DMS153 treated with DMSO at 0.1 percent for 48 hours (cell line): ENCODE data around the gene OTUD7B.
"Not testable (repeated sequence)": the region's sequence is repeated elsewhere in the genome, so short reads cannot be mapped to it uniquely, and the experiment has no call there.

Experiments used
- DNase-seq: peaks from one replicate; lab custom pipeline; 2025; ENCODE audit not compliant: unreplicated experiment; lab: John Stamatoyannopoulos, UW

The OTUD7B gene

DNA sequence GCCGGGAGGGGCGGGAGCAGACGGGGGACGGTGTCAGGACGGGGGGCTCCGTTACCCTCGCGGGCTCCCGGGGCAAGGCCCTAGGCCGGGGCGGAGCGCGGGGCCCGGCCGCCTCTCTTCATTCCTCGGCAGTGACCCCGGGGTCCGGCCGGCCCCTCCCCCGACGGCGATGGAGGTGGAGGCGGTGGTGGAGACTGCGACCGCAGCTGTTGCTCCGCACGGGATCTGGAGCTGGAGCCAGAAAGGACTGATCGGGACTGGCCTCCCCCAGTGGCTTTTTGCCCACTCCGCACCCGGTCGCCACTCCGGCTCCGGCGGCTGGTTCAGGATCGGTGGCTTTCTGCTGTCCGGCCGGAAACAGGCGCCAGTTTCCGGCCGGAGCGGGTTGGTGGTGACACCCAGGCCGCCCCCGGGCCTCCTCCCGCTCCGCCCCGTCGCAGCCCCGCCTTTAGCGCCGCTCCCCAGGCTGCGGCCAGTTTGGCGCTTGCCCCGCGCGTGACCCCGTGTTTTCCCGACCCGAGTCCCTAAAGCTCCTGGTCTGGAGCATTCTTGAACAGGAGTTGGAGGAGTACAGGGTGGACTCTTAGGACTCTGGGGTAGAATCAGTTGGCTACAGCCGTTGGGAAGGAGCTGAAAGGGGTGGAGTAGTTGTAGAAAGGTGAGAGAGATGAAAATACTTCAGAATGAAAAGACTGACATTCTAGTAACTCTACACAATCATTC lies at the start of gene OTUD7B:
Gene OTUD7B, minus strand, starts transcription at position 334 of the 723 bp plus-strand sequence. CDS start 33,216 bp downstream, outside the sequence.
- peak; percentile 73 for DNase-seq

DNA sequence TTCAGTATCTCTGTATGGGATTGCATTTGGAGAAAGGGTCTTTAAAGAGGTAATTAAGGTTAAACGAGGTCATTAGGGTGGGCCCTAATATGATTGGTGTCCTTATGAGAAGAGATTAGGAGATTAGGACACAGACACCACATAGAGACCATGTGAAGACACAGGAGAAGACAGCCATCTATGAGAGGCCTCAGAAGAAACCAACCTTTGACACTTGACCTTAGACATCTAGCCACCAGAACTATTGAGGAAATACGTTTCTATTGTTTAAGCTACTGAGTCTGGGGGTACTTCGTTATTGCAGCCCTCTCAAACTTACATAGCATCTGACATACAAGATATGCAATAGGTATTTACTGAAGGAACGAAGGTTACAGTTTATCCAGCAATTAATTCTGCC lies 49.7 kb upstream of the OTUD7B start:
- no peak for DNase-seq

DNA sequence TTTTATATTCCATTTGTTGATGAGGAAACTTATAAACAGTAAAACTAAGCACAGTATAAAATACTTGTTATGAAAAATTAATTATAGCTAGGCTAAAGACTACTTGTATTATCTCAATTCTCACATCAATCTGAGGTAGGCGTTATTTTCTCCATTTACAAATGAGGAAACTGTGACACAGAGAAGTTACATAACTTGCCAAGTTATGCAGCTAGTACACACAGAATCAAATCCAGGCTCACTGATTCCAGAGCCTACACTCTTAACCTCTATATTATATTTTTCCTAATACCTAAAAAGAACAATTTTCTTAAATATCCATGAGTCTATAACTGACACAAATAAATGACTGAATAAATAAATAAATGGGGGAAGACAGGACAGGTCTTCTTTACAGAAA lies 45.9 kb upstream of the OTUD7B start:
- no peak for DNase-seq

DNA sequence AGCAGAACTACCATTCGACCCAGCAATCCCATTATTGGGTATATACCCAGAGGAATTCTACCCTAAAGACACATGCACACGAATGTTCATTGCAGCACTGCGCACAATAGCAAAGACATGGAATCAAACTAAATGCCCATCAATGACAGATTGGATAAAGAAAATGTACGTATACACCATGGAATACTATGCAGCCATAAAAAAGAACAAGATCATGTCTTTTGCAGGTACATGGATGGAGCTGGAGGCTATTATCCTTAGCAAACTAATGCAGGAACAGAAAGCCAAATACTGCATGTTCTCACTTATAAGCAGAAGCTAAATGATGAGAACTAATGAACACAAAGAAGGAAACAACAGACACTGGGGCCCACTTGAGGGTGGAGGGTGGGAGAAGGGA lies 45.0 kb upstream of the OTUD7B start:
- DNase-seq, result not testable (repeated sequence)

DNA sequence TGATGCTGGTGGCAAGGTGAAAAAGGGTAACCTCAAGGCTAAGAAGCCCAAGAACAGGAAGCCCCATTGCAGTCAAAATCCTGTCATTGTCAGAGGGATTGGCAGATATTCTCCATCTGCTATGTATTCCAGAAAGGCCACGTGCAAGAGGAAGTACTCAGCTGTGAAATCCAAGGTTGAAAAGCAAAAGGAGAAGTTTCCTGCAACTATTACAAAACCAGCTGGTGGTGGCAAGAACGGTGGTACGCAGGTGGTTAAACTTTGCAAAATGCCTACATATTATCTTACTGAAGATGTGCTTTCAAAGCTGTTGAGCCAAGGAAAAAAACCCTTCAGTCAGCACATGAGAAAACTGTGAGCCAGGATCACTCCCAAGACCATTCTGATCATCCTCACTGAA lies 43.4 kb upstream of the OTUD7B start:
- no peak for DNase-seq

DNA sequence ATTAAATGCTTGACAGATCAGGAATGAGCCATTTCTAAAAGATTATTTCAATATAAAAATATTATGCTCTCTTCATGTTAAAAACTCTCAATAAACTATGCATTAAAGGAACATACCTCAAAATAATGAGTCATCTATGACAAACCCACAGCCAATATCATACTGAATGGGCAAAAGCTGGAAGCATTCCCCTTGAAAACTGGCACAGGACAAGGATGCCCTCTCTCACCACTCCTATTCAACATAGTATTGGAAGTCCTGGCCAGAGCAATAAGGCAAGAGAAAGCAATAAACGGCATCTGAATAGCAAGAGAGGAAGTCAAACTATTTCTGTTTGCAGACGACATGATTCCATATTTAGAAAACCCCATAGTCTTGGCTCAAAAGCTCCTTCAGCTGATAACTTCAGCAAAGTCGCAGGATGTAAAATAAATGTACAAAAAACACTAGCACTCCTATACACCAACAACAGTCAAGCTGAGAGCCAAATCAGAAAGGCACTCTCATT lies 41.4 kb upstream of the OTUD7B start:
- DNase-seq, result not testable (repeated sequence)

DNA sequence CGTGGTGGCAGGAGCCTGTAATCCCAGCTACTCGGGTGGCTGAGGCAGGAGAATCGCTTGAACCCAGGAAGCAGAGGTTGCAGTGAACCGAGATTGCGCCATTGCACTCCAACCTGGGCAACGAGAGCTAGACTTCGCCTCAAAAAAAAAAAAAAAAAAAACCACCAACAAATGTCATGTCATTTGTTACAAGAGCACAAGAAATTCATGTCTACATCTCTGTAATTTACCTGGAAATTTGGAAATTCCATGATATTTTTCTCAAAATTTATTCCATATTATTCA lies 40.5 kb upstream of the OTUD7B start:
- no peak for DNase-seq

DNA sequence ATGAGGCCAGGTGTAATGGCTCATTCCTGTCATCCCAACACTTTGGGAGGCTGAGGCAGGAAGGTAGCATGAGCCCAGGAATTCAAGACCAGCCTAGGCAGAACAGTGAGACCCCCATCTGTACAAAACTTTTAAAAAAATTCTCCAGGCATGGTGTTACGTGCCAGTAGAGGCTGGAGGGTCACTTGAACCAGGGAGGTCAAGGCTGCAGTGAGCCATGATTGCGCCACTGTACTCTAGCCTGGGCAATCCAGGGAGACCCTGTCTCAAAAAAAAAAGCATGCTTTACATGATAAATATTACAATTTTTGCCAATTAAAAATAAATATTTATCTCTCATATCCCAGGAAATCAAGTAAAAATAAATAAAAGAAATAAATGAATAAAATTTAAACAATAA lies 39.4 kb upstream of the OTUD7B start:
- no peak for DNase-seq

DNA sequence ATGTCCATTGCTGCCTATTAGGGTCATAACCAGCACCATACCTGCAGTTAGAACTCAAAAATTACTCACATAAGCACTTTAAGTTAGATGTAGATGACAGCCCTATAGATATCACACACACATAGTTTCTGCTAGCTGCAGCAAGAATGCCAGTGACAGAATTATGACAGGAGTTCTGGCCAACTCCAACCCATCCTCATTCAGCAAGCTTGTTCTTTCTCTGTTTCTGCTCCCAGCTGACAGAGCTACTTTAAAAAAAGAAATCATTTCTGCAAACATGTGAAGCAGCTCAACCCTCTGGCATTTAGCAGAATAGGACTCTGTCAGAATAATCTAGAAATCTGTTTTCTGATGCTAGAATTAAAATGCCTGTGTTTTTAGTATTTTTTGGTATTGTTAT lies 23.8 kb upstream of the OTUD7B start:
- DNase-seq, result no peak

DNA sequence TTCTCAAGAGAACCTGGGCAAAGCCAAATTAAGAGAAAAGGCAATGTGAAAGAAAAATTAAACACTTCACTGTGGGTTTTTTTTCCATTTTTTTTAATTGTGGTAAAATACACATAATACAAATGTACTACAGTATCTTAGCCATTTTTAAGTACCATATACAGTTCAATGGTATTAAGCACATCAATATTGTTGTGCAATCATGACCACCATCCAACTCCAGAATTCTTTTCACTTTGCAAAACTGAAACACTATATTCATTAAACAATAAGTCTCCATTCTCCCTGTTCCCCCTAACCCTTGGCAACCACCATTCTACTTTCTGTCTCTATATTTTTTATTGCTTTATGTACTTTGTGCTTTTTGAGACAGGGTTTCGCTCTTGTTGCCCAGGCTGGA lies 17.8 kb upstream of the OTUD7B start:
- no peak for DNase-seq

DNA sequence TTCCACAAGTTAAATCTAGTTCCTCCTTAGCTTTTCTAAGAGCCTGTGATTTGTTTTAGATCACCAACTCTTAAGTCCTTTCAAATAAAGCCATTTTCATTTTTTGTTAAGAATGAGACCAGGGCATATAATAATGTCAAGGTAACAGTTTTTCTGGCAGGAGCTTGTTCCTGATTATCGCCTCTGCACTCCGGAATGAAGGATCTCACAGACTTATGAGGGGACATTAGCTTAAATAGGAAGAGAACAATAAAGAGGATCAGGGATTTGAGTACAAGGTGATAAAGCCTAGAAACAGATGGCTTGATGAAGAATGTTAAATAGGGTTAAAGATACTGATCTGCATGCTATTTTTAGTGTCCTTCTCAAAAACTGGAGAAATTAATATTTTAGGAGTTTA lies 13.6 kb upstream of the OTUD7B start:
- no peak for DNase-seq

DNA sequence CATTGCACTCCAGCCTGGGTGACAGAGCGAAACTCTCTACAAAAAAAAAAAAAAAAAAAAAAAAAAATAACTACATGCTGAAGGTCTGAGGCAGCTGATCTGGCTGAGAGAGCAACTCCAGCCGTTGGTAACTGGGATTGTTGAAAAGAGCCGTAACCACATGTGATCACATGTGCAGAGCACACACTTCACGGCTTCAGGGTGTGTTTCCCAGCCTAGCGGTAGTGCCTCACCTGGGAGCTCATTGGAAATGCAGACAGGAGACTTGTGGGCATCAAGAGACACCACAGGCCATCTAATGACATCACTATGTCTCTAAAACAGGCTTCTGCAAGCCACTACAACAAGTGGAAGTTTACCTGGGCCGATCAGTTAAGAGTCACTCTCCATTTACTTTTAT lies 11.8 kb upstream of the OTUD7B start:
- no peak for DNase-seq

DNA sequence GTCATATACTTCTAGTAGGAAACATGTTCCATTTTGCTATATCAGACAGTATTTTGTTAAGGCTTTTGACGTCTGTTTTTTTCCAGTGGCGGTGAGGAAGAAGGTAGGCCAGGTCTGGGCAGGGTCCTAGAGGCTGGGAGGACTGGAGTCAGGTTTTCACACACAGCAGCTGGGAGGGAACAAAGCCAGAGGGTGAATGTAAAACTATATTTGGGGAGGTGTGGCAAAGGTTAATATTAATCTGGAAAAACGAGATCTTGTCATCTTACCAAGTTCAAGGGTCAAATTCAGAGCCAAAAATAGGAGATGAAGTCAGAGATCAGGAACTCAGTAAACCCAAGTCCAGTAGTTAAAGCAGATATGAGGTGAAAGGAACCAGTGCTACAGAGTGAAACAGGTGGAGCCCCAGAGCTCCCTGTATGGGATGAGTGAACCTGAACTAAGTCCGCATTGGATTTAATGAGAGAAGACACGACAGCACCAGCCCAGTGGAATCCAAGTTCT lies 10.7 kb upstream of the OTUD7B start:
- no peak for DNase-seq

DNA sequence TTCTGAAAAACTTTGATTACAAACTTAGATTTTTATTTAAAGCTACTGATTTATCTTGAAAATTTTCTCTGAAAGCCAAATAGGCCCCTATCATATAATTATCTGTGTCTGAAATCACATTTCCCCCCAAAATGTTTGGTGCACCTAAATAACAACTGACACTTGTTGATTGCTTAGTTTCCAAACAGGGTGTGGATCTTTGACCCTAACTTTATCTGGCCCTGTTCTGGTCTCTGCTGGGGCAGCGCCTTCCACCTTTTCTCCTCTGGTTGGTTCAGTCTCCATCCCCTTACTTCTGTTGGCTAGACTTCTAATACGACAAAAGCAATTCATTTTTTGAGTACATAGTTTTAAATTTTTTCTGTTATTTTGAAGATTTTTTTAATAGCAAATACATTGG lies 10.2 kb upstream of the OTUD7B start:
- DNase-seq, result no peak

DNA sequence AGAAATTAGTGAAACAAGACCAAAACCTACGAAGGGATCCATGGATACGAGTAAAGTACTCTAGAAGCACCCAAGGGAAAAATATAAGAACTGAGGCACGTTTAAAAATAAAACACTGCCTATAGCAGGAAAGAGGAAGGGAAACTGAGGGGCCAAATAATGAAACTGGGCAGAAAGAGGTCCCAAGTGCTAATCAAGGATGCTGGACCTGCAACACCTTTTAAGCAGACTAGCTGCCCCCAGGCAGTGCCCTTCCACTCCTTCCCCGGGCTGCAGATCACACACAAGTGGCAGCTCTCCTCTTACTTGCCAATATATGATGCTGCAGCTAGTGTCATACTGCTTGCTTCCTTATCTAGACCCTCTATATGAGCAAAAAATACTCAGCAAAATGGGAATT lies 7.6 kb upstream of the OTUD7B start:
- DNase-seq, result no peak

DNA sequence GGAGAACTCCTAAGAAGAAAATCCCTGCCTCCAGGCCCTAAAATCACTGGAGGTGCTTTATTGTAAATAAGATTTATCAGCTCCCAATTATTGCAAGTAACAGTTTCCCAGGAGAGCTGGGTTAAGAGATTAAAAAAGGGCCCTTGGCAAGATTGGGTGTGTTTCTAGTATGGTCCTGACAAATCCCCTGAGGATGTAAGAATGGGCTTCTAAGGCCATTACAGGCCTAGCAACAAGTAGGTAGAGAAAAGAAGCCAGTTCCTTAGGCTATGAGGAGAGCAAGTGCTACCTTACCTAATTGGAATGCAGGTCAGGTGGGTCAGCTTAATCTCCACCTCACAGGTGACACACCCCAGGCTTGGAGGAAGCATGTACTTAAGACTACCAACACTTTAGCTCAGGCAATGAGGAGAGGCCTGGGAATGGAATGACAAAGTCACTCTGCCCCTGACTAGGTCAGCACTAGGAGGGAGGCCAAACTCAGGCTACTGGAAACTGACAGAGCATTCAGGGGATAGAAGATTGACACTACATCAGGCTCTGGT lies 6.8 kb upstream of the OTUD7B start:
- DNase-seq, result no peak

DNA sequence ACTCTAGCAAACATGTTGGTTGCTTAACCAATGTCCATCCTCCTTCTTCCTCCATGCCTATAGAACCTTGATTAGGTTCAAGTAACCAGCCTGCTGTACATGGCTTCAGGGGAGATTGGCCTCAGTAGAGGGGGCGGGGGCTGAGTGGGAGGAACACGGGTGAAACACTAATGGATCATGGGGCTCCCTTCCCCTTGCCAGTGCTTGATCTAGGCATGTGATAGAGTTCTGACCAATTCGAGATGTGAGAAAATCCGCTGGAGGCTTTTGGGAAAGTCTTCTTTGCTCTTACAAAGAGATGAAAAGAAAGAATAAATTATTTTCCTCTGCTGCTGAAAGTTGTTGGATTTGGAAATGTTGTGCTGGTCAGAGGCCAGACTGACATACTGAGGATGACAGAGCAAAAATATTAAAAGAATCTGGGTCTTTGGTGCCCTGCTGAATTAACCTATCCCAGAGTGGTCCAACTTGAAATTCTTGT lies 5.2 kb upstream of the OTUD7B start:
- DNase-seq, result no peak

DNA sequence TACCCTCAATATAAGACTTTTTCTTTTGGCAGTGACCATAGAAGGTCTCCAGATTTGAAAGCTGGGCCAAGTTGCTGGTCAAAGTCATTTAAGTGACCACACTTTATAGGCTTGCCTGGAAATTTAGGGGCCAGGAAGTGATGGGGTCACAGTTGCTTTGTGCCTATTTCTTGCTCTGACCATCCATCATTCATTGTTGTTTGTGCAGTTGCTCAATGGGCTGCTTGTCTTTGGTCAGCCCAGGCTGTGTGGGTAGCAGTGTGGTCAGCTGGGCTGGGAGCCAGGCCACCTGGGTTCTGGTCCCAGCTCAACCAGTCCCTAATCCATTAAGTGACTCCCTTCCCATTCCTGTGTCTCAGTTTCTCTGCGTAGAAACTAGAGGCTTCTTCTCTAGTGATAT lies 2.1 kb upstream of the OTUD7B start:
- no peak for DNase-seq

DNA sequence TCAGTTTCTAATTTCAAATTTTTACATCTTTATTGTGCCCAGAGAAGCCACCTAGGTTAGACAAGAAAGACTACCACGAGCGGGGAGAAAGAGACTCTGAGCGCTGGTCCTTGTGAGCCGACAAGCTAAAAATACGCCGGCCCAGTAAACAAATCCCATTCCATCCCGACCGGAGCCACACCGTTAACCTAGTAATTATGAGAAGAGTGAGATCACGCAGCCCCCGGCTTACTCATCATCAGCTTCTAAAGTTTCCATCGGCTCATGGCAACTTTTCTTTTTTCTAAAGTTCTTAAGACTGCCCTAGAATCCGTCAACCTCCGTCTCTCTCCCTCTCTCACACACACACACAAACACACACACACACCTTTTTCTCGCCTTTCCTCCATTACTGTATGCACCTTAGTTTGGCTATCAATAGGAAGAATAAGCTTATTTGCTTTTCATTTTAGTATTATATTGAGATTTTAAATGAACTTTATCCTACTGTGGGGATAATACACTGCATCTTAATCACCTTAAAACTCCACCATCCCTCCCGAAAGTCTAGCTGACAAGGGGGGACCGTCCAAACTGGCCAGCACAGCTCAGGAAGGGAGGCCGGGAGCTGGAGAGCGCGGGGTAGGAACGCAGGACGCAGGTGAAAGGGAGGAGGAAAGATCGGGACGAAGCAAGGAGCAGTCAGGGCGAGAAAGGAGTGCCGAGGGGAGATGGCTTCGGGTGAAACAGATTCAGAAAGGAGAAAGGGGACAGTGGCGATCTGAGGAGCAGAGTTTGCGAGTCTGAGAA lies 728 bp downstream of the OTUD7B start:
- DNase-seq, result peak; percentile 66

DNA sequence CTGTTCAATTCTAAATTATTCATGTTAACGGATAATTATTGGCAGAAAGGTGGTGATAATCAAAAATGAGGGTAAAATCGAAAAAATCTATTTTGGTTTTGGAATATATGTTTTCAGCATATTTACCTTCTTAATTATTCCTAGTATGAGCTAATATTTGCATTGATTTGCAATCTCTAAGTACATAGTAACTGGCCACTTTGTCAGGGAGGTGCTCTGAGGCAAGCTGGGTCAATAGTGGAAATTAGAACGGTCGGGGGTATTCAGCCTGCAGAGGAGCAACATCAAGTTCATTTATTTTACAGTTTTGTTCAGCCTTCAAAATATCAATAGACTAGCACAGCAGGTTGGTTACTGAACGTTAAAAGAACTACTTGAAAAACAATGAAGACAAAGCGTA lies 1.8 kb downstream of the OTUD7B start:
- no peak for DNase-seq

DNA sequence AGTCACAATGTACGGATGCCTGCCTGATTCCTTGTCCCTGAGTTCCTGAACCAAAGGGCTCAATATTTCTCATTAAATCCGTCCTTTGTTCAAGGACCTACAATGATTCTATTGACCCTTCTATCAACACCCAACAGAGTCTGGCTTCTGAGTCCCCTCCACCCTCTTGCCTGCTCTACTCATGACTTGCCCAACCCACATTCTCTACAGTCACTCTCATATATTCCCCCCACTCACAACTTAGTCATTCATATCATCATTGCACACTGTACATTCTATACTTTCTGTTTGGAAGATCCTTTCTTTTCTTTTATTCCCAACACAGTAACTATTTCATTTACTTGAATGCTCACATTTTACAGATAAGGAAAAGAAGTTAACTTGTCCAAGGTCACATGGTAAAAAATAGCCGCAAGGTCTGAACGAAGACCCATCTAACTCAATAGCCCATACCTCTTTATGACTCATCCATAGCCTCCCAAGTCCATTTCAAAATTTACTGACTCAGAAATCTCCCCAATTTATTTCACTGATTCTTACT lies 3.6 kb downstream of the OTUD7B start:
- no peak for DNase-seq

DNA sequence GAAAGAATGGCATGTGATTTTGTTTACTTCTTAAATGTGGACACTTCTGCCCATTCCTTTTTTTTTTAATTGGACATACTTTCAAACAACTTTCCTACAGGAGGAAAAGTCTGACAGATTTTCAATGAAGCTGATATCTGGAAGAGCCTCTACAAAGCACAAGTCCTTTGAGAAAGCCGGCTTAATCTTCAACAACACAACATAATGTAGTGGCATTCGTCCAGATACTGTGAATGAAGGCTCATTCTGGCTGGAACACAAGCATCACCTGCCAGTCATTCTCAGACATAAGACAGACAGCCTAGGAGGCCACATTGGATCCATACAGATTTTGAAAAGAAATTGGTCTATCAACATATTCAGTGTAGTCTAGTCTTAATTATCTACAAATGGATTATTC lies 4.9 kb downstream of the OTUD7B start:
- no peak for DNase-seq
